Fibroblast of skin of back (primary cell): ENCODE measurements around the gene MTHFD2L.
"Not testable (repeated sequence)": the region's sequence is repeated elsewhere in the genome, so short reads cannot be mapped to it uniquely, and the experiment has no call there.

Experiments used
- DNase-seq: peaks from one replicate; pipeline ENCODE4 v3.0.0-alpha.2; 2013

The MTHFD2L gene

DNA sequence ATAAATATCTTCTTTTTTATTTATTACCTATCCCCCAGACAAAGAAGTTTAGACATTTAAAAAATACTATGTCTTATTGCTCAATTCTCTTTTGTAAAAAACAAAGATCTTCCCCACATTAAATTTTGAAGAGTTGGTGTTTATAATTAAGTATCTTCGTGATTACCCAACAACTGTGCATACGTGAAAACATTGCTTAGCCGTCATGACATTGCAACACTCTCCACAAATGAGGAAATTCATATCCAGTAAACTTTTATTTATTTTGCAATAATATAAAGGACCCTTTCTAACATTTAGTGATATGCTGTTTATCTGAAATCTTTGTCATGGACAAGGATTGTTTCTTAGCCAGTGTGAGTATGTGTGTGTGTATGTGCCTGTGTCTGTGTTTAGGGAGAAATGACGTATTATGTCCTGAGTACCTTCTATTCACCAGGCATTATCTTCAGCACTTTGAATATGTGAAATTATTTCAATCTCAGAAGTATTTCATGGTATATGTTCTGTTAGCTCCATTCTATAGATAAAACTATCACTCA, 180.9 kb downstream of the MTHFD2L start:
- DNase-seq: no peak

- no peak for DNase-seq
These were observed 181.6 kb downstream of the MTHFD2L start for GRCh38 chr4:74339501-74339900.

GRCh38 chr4:74340421-74340820, 182.5 kb downstream of the MTHFD2L start:
- DNase-seq: not testable (repeated sequence)

DNA sequence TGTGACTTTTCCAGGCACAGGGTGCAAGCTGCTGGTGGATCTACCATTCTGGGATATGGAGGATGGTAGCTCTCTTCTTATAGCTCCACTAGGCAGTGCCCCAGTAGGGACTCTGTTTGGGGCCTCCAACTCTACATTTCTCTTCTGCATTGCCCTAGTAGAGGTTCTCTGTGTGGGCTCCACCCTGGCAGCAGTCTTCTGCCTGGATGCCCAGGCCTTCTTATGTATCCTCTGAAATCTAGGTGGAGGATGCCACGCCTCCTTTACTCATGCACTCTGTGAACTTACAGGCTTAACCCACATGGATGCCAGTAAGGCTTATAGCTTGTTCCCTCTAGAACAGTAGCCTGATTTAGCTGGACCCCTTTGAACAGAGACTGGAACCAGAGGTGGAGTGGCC, 186.1 kb downstream of the MTHFD2L start:
- DNase-seq: no peak
